A549 treated with Hydrocortisone at 1 μM for 4 hours (cell line): ENCODE results near the gene SLC41A2. TPM values are rescaled to one million over a fixed set of nuclear protein-coding genes. Genes with fewer than 3 reads are reported as not detected.

Source experiments
- total RNA-seq: library from RNA; stranded (reverse); fragments of 200-300 nt; extraction: Qiagen RNA extraction; gene quantifications from 5 replicates; pipeline ENCODE4 v1.2.3, GENCODE V29; 2022

SLC41A2 gene
- total RNA-seq, result 19.4 to 25.4 TPM (median 21.4 TPM) in 5 replicates

GRCh38 chr12:104958001-104958804 lies at the start of gene SLC41A2:
TSS of gene SLC41A2 (minus strand) at chr12:104958290. CDS start at chr12:104928527, 29,763 bp downstream.

GRCh38 chr12:104986022-104986941 lies 28.2 kb upstream of the SLC41A2 start, which contains the start of gene NOPCHAP1:
TSS of gene NOPCHAP1 (plus strand) at chr12:104986316. CDS start at chr12:104986353, 37 bp downstream.

Other genes with a start within 250 kb of the SLC41A2 start
- 20.1 to 37.4 TPM (median 35.3 TPM) in 5 replicates for gene NOPCHAP1, start 28.0 kb upstream of the SLC41A2 start, total RNA-seq
- 2.4 to 4.2 TPM (median 3.8 TPM) in 5 replicates for gene ALDH1L2, start 126.2 kb upstream of the SLC41A2 start, total RNA-seq
- 16.4 to 28.1 TPM (median 22.6 TPM) in 5 replicates for gene WASHC4, start 149.4 kb upstream of the SLC41A2 start, total RNA-seq